HUES64 (cell line): Measurements from ENCODE around the gene UBE3C.

Experiments used
- H3K27ac ChIP-seq: 2 replicates; pipeline ENCODE4 v1.7.0; 2013; ENCODE audit warnings: low read depth, low read length, inconsistent platforms
- H3K27me3 ChIP-seq: 2 replicates; pipeline ENCODE4 v1.6.1; 2013; ENCODE audit warnings: mild to moderate bottlenecking, low read length; ENCODE audit not compliant: insufficient read depth
- H3K36me3 ChIP-seq: 2 replicates; pipeline ENCODE4 v1.6.1; 2013; ENCODE audit warnings: mild to moderate bottlenecking, low read length; ENCODE audit not compliant: insufficient read depth
- H3K4me1 ChIP-seq: 2 replicates; pipeline ENCODE4 v1.6.1; 2013; ENCODE audit warnings: mild to moderate bottlenecking, low read length, moderate library complexity; ENCODE audit not compliant: insufficient read depth
- H3K4me3 ChIP-seq: 2 replicates; pipeline ENCODE4 v1.5.1; 2013; ENCODE audit warnings: mild to moderate bottlenecking, low read length, moderate library complexity
- H3K9ac ChIP-seq: 2 replicates; pipeline ENCODE4 v1.6.1; 2013; ENCODE audit warnings: mild to moderate bottlenecking, low read depth, low read length
- H3K9me3 ChIP-seq: 2 replicates; pipeline ENCODE4 v1.6.1; 2013; ENCODE audit warnings: low read depth, low read length; ENCODE audit not compliant: insufficient read depth
- WGBS: fragments of 150-250, 120-280 bp; methylation state at CpG from one replicate; pipeline ENCODE4 v1.1.7; 2013; ENCODE audit warnings: missing lambda C conversion rate; 5-methylcytosine and 5-hydroxymethylcytosine counted together

Gene UBE3C

GRCh38 chr7:157177983-157178381 is 39.3 kb downstream of the UBE3C start:
- WGBS: 98% methylated on average over 7 of the region's 7 CpGs
- Histone ChIP-seq H3K9ac (no peak overlapping the region), H3K4me1 (no peaks in the 10 kb centered on the region), H3K9me3 (no peaks in the 10 kb centered on the region), H3K27me3 (no peaks in the 10 kb centered on the region), H3K27ac (no peak overlapping the region), H3K4me3 (no peak overlapping the region), H3K36me3 (peaks cover 97% of the 10 kb centered on the region)

- no peak overlapping the region for H3K4me3 ChIP-seq
- WGBS: 92% methylated on average over 15 of the region's 15 CpGs
- H3K9me3 ChIP-seq: no peaks in the 10 kb centered on the region
- peak overlapping the region; percentile 8; the same call in 1 of the 2 replicates for H3K27ac ChIP-seq
- peaks cover 6% of the 10 kb centered on the region for H3K4me1 ChIP-seq
- no peaks in the 10 kb centered on the region for H3K27me3 ChIP-seq
- no peak overlapping the region for H3K9ac ChIP-seq
- H3K36me3 ChIP-seq: peaks cover 97% of the 10 kb centered on the region
These were observed 45.1 kb downstream of the UBE3C start for GRCh38 chr7:157183832-157184231.

GRCh38 chr7:157188091-157188665 is 49.5 kb downstream of the UBE3C start:
- 0 out of 2 replicates have a peak overlapping the region, but pooled peaks have one; percentile 6 for H3K27ac ChIP-seq
- 91% methylated on average over 8 of the region's 8 CpGs for whole genome bisulfite sequencing
- peaks cover 99% of the 10 kb centered on the region for H3K36me3 ChIP-seq
- H3K27me3 ChIP-seq: no peaks in the 10 kb centered on the region
- no peaks in the 10 kb centered on the region for H3K9me3 ChIP-seq
- H3K4me3 ChIP-seq: no peak overlapping the region
- peaks cover 14% of the 10 kb centered on the region for H3K4me1 ChIP-seq
- H3K9ac ChIP-seq: no peak overlapping the region

- Histone ChIP-seq H3K27ac (peak overlapping the region; percentile 55; the same call in 1 of the 2 replicates), H3K9ac (0 out of 2 replicates have a peak overlapping the region, but pooled peaks have one; percentile 25), H3K4me1 (peaks cover 14% of the 10 kb centered on the region), H3K4me3 (no peak overlapping the region), H3K36me3 (peaks cover 99% of the 10 kb centered on the region), H3K9me3 (no peaks in the 10 kb centered on the region), H3K27me3 (no peaks in the 10 kb centered on the region)
- 77% methylated on average over 6 of the region's 6 CpGs for WGBS
These were observed 50.7 kb downstream of the UBE3C start for GRCh38 chr7:157189405-157189804.

- H3K36me3 ChIP-seq: peaks cover 98% of the 10 kb centered on the region
- no peaks in the 10 kb centered on the region for H3K9me3 ChIP-seq
- H3K27me3 ChIP-seq: no peaks in the 10 kb centered on the region
- H3K4me3 ChIP-seq: no peak overlapping the region
- WGBS: 97% methylated on average over 2 of the region's 3 CpGs
- no peak overlapping the region for H3K9ac ChIP-seq
- peaks cover 14% of the 10 kb centered on the region for H3K4me1 ChIP-seq
- no peak overlapping the region for H3K27ac ChIP-seq
These were observed 54.1 kb downstream of the UBE3C start for GRCh38 chr7:157192861-157193260.

- Histone ChIP-seq H3K9me3 (no peaks in the 10 kb centered on the region), H3K27ac (no peak overlapping the region), H3K27me3 (no peaks in the 10 kb centered on the region), H3K9ac (no peak overlapping the region), H3K36me3 (peaks cover 98% of the 10 kb centered on the region), H3K4me1 (peaks cover 14% of the 10 kb centered on the region), H3K4me3 (no peak overlapping the region)
- 98% methylated on average over 3 of the region's 4 CpGs for WGBS
These were observed 54.5 kb downstream of the UBE3C start for GRCh38 chr7:157193274-157193673.

GRCh38 chr7:157194948-157195347 is 56.2 kb downstream of the UBE3C start:
- 91% methylated on average over 2 of the region's 3 CpGs for WGBS
- Histone ChIP-seq H3K27me3 (no peaks in the 10 kb centered on the region), H3K4me3 (no peak overlapping the region), H3K9ac (no peak overlapping the region), H3K36me3 (peaks cover 90% of the 10 kb centered on the region), H3K4me1 (no peaks in the 10 kb centered on the region), H3K27ac (no peak overlapping the region), H3K9me3 (no peaks in the 10 kb centered on the region)

- Histone ChIP-seq H3K27me3 (no peaks in the 10 kb centered on the region), H3K27ac (no peak overlapping the region), H3K36me3 (peaks cover 90% of the 10 kb centered on the region), H3K4me1 (no peaks in the 10 kb centered on the region), H3K4me3 (no peak overlapping the region), H3K9ac (no peak overlapping the region), H3K9me3 (no peaks in the 10 kb centered on the region)
- WGBS: 95% methylated on average over 12 of the region's 12 CpGs
These were observed 57.1 kb downstream of the UBE3C start for GRCh38 chr7:157195868-157196267.

GRCh38 chr7:157204134-157204533 is 65.4 kb downstream of the UBE3C start:
- Histone ChIP-seq H3K36me3 (peaks cover 90% of the 10 kb centered on the region), H3K4me1 (no peaks in the 10 kb centered on the region), H3K9me3 (no peaks in the 10 kb centered on the region), H3K9ac (no peak overlapping the region), H3K4me3 (no peak overlapping the region), H3K27ac (no peak overlapping the region), H3K27me3 (no peaks in the 10 kb centered on the region)
- 92% methylated on average over 5 of the region's 5 CpGs for WGBS

GRCh38 chr7:157205438-157205837 is 66.7 kb downstream of the UBE3C start:
- Histone ChIP-seq H3K27ac (no peak overlapping the region), H3K27me3 (no peaks in the 10 kb centered on the region), H3K4me3 (no peak overlapping the region), H3K36me3 (peaks cover 90% of the 10 kb centered on the region), H3K4me1 (no peaks in the 10 kb centered on the region), H3K9ac (no peak overlapping the region), H3K9me3 (no peaks in the 10 kb centered on the region)
- WGBS: 92% methylated on average over 2 of the region's 2 CpGs

GRCh38 chr7:157208571-157209413 is 70.1 kb downstream of the UBE3C start:
- Histone ChIP-seq H3K27ac (no peak overlapping the region), H3K27me3 (no peaks in the 10 kb centered on the region), H3K4me1 (no peaks in the 10 kb centered on the region), H3K36me3 (peaks cover 87% of the 10 kb centered on the region), H3K9me3 (no peaks in the 10 kb centered on the region), H3K9ac (no peak overlapping the region), H3K4me3 (no peak overlapping the region)
- WGBS: 94% methylated on average over 9 of the region's 10 CpGs
